ENCODE results near the gene GGA1.

The GGA1 gene

GRCh38 chr22:37676736-37677492, 68.3 kb downstream of the GGA1 start:
- FAIRE-seq, result peak; percentile 19

GRCh38 chr22:37677493-37677974, 68.9 kb downstream of the GGA1 start:
- no peak for FAIRE-seq

GRCh38 chr22:37678372-37678771, 69.7 kb downstream of the GGA1 start:
- FAIRE-seq, result no peak

GRCh38 chr22:37679670-37680069, 71.0 kb downstream of the GGA1 start:
- no peak for FAIRE-seq

- no peak for FAIRE-seq
These were observed 71.7 kb downstream of the GGA1 start for GRCh38 chr22:37680191-37680851.

GRCh38 chr22:37681001-37681424, 72.4 kb downstream of the GGA1 start:
- FAIRE-seq, result no peak

- no peak for FAIRE-seq
These were observed 73.0 kb downstream of the GGA1 start for GRCh38 chr22:37681556-37682049.
